ENCODE measurements around the gene B9D1. TPM values are rescaled to one million over a fixed set of nuclear protein-coding genes. Genes with fewer than 3 reads are reported as not detected.

B9D1 gene
- total RNA-seq, 1 experiment from 2014 or later = 11.5 TPM

DNA sequence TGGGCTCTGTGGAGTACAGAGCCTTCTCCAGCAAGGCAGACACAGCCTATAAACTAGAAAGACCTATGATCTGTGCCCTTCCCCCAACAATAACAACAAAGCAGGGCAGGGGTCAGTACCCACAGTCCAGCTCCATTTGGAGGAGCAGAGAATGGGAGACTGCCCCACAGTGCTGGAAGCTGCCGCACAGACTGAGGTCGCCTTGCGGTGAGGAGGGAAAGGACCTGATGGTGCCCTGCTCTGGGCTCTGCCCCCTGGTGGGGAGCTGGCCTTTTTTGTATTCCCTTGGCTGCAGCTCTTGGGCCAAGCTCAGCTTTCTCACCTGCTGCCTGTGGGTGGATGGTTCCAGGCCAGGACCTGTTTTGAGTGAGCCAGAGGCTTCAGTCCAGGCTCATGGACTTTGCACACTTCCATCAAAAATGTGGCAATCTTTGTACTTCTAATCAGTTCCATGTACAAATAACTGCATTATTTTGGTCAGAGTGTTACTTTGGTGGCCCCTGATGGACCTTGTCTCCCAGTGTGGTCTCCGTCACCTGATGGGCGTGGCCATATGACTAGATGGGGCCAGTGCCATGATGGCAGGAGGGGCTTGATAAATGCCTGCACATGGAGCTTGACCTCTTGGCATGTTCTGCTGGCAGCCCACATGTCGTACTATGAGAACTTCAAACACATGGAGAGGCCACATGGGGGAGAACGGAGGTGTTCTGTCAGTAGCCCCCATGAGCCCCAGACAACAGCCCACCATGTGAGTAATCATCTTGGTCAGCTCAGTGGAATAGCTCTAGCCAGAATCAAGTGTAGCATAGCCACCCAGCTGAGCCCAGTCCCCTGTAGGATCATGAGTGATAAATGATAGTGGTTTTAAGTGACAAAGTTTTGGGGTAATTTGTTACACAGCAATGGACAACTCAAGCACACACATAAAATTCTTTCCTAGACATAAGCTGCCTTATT is 24.2 kb downstream of the B9D1 start:
- Histone ChIP-seq H3K27me3 (replicated peaks; ENCODE audit: control insufficient read depth, insufficient read depth, low read length) (no peaks in the 10 kb centered on the region), H3K4me3 (ENCODE audit: low read depth, low read length) (no peak overlapping the region), H3K9me3 (no peaks in the 10 kb centered on the region), H3K36me3 (ENCODE audit: control insufficient read depth, insufficient read depth, low read length) (no peaks in the 10 kb centered on the region; the same call in none of the 2 replicates), H3K4me1 (peaks cover 28% of the 10 kb centered on the region)
- Mint-ChIP-seq H3K27ac (ENCODE audit: unreplicated experiment) (no peak overlapping the region), H3K4me3 (ENCODE audit: unreplicated experiment) (no peak overlapping the region), H3K27me3 (ENCODE audit: insufficient read depth, unreplicated experiment) (no peaks in the 10 kb centered on the region), H3K4me1 (ENCODE audit: low read depth, unreplicated experiment) (peaks cover 19% of the 10 kb centered on the region), H3K36me3 (ENCODE audit: insufficient read depth, unreplicated experiment) (peaks cover 27% of the 10 kb centered on the region), H3K9me3 (ENCODE audit: unreplicated experiment) (no peaks in the 10 kb centered on the region)
- ChIA-PET POLR2A (interaction anchor here (0.5 to 0.7 kb wide), 2 partner anchors 24 to 40 kb away, joined by 3 to 4 read pairs; partner anchors contain the start of genes B9D1 and MAPK7), CTCF (interaction anchor here (0.6 to 2.1 kb wide), 6 partner anchors 17 to 109 kb away, joined by 3 to 11 read pairs (median 5); partner anchors contain the start of genes B9D1 and MAPK7)
- intact Hi-C loops (cut with micrococcal nuclease; ENCODE audit: unreplicated experiment) = no loop called here
- peak; percentile 84 to 86 for DNase-seq
- no TSS peak for BruUV-seq (replicated peaks)
- TF ChIP-seq, protein P1, sequence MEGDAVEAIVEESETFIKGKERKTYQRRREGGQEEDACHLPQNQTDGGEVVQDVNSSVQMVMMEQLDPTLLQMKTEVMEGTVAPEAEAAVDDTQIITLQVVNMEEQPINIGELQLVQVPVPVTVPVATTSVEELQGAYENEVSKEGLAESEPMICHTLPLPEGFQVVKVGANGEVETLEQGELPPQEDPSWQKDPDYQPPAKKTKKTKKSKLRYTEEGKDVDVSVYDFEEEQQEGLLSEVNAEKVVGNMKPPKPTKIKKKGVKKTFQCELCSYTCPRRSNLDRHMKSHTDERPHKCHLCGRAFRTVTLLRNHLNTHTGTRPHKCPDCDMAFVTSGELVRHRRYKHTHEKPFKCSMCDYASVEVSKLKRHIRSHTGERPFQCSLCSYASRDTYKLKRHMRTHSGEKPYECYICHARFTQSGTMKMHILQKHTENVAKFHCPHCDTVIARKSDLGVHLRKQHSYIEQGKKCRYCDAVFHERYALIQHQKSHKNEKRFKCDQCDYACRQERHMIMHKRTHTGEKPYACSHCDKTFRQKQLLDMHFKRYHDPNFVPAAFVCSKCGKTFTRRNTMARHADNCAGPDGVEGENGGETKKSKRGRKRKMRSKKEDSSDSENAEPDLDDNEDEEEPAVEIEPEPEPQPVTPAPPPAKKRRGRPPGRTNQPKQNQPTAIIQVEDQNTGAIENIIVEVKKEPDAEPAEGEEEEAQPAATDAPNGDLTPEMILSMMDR (IDR thresholded peaks at IDR 0.05; ENCODE audit: insufficient read depth in 1 of 2, low read depth in 1 of 2, low read length in 1 of 2, severe bottlenecking in 1 of 2, unreplicated experiment in 1 of 2) = peak; percentile 61 to 68

DNA sequence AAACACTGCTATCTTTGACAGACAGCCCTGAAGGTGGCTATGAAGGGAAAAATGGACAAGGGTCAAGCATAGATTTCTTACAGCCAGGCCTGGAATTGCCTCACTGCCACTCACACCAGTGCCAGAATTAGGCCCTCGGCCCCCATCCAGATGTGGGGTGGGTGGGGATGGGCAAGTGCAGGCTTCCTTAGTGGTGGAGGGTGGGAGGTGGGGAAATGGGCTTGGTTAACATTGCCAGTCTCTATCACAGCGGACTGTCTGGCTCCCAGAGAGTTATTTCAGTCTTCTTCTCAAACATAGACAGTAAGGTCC is 24.9 kb downstream of the B9D1 start:
- intact Hi-C loops (cut with micrococcal nuclease; ENCODE audit: unreplicated experiment) = no loop called here
- ChIA-PET POLR2A (interaction anchor here (0.5 to 0.7 kb wide), 2 partner anchors 25 to 41 kb away, joined by 3 to 4 read pairs; partner anchors contain the start of genes B9D1 and MAPK7), CTCF (interaction anchor here (1.0 to 2.1 kb wide), 5 partner anchors 16 to 109 kb away, joined by 5 to 11 read pairs (median 5); partner anchors contain the start of genes B9D1 and MAPK7)
- H3K27me3 ChIP-seq (replicated peaks; ENCODE audit: control insufficient read depth, insufficient read depth, low read length) = no peaks in the 10 kb centered on the region
- Mint-ChIP-seq H3K4me3 (ENCODE audit: unreplicated experiment) (no peak overlapping the region), H3K36me3 (ENCODE audit: insufficient read depth, unreplicated experiment) (peaks cover 23% of the 10 kb centered on the region), H3K4me1 (ENCODE audit: low read depth, unreplicated experiment) (peaks cover 19% of the 10 kb centered on the region), H3K9me3 (ENCODE audit: unreplicated experiment) (no peaks in the 10 kb centered on the region), H3K27me3 (ENCODE audit: insufficient read depth, unreplicated experiment) (no peaks in the 10 kb centered on the region), H3K27ac (ENCODE audit: unreplicated experiment) (no peak overlapping the region)
- BruUV-seq (replicated peaks) = no TSS peak
- no peaks in the 10 kb centered on the region; the same call in none of the 2 replicates for H3K36me3 ChIP-seq (ENCODE audit: control insufficient read depth, insufficient read depth, low read length)
- H3K4me1 ChIP-seq = peaks cover 28% of the 10 kb centered on the region
- no peak overlapping the region for H3K4me3 ChIP-seq (ENCODE audit: low read depth, low read length)
- DNase-seq = no peak
- no peaks in the 10 kb centered on the region for H3K9me3 ChIP-seq
- TF ChIP-seq, protein P1 (IDR thresholded peaks at IDR 0.05; ENCODE audit: insufficient read depth in 1 of 2, low read depth in 1 of 2, low read length in 1 of 2, severe bottlenecking in 1 of 2, unreplicated experiment in 1 of 2) = no peak

DNA sequence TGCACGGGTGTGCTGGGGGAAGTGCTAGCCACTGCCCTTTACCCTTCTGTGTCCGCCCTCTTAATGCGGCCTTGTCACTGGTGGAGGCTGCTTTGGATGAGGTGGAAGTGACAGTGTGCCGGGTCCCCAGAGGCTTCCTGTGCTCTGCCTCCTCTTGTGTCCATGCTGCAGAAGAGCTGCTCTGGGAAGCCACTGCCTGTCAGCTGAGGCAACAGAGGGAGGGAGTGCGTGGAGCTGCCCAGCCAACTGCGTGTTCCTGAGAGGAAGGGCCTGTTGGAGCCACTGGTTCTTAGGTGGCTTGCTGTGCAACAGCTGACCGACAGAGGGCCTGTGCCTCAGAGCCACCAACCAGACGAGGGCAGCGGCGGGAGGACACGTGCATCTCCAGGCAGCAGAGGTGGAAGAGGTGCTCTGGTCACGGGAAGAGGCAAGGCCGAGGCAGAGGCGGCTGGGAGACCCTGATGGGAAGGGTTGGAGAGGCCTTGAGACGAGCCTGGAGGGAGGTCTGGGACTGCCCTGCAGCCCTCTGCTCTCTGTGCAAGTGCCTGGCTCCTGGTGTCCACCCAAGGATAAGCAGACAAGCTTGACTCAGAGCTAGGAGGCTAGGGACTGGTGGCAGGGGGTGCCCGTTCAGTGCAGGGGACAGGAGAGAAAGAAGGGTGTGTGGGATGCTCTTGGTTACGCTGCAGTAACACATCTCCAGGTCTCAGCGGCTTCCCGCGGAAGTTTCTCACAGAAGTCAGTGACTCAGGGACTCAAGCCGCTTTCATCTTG is 25.4 kb downstream of the B9D1 start:
- Mint-ChIP-seq H3K27ac (ENCODE audit: unreplicated experiment) (peak overlapping the region; percentile 71), H3K4me3 (ENCODE audit: unreplicated experiment) (no peak overlapping the region), H3K27me3 (ENCODE audit: insufficient read depth, unreplicated experiment) (no peaks in the 10 kb centered on the region), H3K9me3 (ENCODE audit: unreplicated experiment) (no peaks in the 10 kb centered on the region), H3K4me1 (ENCODE audit: low read depth, unreplicated experiment) (peaks cover 16% of the 10 kb centered on the region), H3K36me3 (ENCODE audit: insufficient read depth, unreplicated experiment) (peaks cover 22% of the 10 kb centered on the region)
- no TSS peak for BruUV-seq (replicated peaks)
- Histone ChIP-seq H3K4me3 (ENCODE audit: low read depth, low read length) (no peak overlapping the region), H3K36me3 (ENCODE audit: control insufficient read depth, insufficient read depth, low read length) (no peaks in the 10 kb centered on the region; the same call in none of the 2 replicates), H3K27me3 (replicated peaks; ENCODE audit: control insufficient read depth, insufficient read depth, low read length) (no peaks in the 10 kb centered on the region), H3K9me3 (no peaks in the 10 kb centered on the region), H3K4me1 (peaks cover 27% of the 10 kb centered on the region)
- POLR2A ChIA-PET = interaction anchor here (0.5 to 0.7 kb wide), 2 partner anchors 26 to 41 kb away, joined by 3 to 4 read pairs; partner anchors contain the start of genes B9D1 and MAPK7
- intact Hi-C loops (cut with micrococcal nuclease; ENCODE audit: unreplicated experiment) = no loop called here
- CTCF ChIA-PET = interaction anchor here (0.6 to 2.1 kb wide), 4 partner anchors 16 to 1706 kb away, joined by 3 to 7 read pairs (median 5); partner anchors contain the start of genes B9D1 and USP22
- TF ChIP-seq, protein P1 (IDR thresholded peaks at IDR 0.05; ENCODE audit: insufficient read depth in 1 of 2, low read depth in 1 of 2, low read length in 1 of 2, severe bottlenecking in 1 of 2, unreplicated experiment in 1 of 2) = no peak
- DNase-seq = peak in 1 of 2 experiments; percentile 34

Measured in Caco-2 (cell line).